ENCODE results near the gene DYNC2I2.

DNA sequence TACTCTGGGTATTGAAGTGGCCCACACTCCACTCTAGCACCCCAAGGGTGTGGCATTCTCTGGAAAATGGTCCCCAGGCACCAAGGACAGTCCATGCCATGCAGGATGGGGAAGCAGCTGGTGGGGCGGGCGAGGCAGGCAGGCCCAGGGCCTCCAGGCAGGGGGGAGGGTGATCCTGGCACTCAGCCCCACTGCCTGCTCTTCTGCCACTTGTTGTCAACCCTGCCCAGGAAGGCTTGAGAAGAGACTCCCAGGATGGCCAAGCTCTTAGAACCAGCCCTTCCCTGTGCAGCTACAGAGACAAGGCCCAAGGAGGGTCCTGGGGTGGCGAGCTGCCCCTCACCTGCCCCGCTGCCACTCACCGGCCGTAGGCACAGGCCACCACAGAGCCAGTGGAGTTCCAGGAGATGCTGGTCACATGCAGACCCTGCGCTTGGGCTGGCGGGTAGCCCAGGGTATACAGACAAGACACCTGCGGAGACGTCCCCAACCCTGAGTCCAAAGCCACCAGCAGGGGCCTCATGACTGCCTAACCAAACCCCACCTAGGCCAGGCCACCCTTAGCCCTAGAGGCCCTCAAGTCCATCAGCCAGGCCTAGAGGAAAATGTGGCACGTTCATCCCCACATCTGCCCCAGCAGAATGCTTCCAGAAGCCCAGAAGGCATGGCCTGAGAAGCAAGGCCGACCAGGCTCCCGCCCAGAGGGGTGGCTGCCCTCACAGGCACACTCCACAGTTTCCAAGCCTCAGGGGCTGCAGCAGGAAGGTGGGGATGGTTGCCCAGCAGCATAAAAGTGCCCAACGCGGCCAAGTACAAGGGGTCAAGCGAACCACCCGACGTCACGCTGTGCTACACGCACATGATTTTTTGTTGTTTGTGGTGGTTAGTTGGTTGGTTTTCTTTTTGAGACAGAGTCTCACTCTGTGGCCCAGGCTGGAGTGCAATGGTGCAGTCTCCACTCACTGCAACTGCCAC, 19.8 kb downstream of the DYNC2I2 start:
- TF ChIP-seq POLR2A (IDR thresholded peaks at IDR 0.05; ENCODE audit: low read length) (no peak), GATA1 (IDR thresholded peaks at IDR 0.05; ENCODE audit: low read depth, low read length) (no peak)
